Endodermal cell (in vitro differentiated cells): Measurements from ENCODE around the gene ARL6IP4. TPM values are rescaled to one million over a fixed set of nuclear protein-coding genes. Genes with fewer than 3 reads are reported as not detected.

ENCODE experiments used
- DNase-seq: peaks from one replicate; pipeline ENCODE4 v3.0.0-alpha.2; 2017
- H3K27ac ChIP-seq: 2 replicates; pipeline ENCODE4 v1.5.1; 2013; ENCODE audit warnings: mild to moderate bottlenecking, low read depth, low read length, moderate library complexity
- H3K27me3 ChIP-seq: 2 replicates; pipeline ENCODE4 v1.6.1; 2013; ENCODE audit warnings: mild to moderate bottlenecking, low read length, moderate library complexity; ENCODE audit not compliant: insufficient read depth, control insufficient read depth, poor library complexity, severe bottlenecking
- H3K36me3 ChIP-seq: 2 replicates; pipeline ENCODE4 v1.7.0; 2013; ENCODE audit warnings: mild to moderate bottlenecking, low read length, moderate library complexity; ENCODE audit not compliant: control insufficient read depth, insufficient read depth
- H3K4me1 ChIP-seq: one replicate; pipeline ENCODE4 v1.7.0; 2013; ENCODE audit warnings: low read length; ENCODE audit not compliant: control insufficient read depth, insufficient read depth
- H3K4me3 ChIP-seq: 2 replicates; pipeline ENCODE4 v1.5.1; 2013; ENCODE audit warnings: mild to moderate bottlenecking, low read length, moderate library complexity
- H3K9ac ChIP-seq: 2 replicates; pipeline ENCODE4 v1.6.1; 2013; ENCODE audit warnings: mild to moderate bottlenecking, low read length, moderate library complexity; ENCODE audit not compliant: poor library complexity, severe bottlenecking; ENCODE audit errors: extremely low read depth
- H3K9me3 ChIP-seq: 2 replicates; pipeline ENCODE4 v1.6.1; 2013; ENCODE audit warnings: mild to moderate bottlenecking, low read length, moderate library complexity; ENCODE audit not compliant: control insufficient read depth
- H3K27ac Mint-ChIP-seq: 2 replicates; pipeline ENCODE4 v1.8.0; 2020; ENCODE audit warnings: mixed read lengths
- H3K27me3 Mint-ChIP-seq: 2 replicates; pipeline ENCODE4 v1.8.0; 2021; ENCODE audit warnings: mild to moderate bottlenecking, mixed read lengths; ENCODE audit not compliant: insufficient read depth
- H3K36me3 Mint-ChIP-seq: 2 replicates; pipeline ENCODE4 v1.8.0; 2020; ENCODE audit warnings: low read depth, mixed read lengths
- H3K4me1 Mint-ChIP-seq: 2 replicates; pipeline ENCODE4 v1.8.0; 2020; ENCODE audit warnings: mixed read lengths
- H3K4me3 Mint-ChIP-seq: 2 replicates; pipeline ENCODE4 v1.8.0; 2020; ENCODE audit warnings: mild to moderate bottlenecking, moderate library complexity, mixed read lengths
- H3K9me3 Mint-ChIP-seq: 2 replicates; pipeline ENCODE4 v1.8.0; 2020; ENCODE audit warnings: mild to moderate bottlenecking, mixed read lengths
- WGBS, 2 experiments: methylation state at CpG; one replicate each; pipeline versions ENCODE4 v1.1.5 to v1.1.7; 2013; ENCODE audit warnings: missing lambda C conversion rate in 2 of 2, mixed read lengths in 1 of 2; ENCODE audit not compliant: insufficient coverage in 1 of 2, insufficient read length in 1 of 2; 5-methylcytosine and 5-hydroxymethylcytosine counted together
- total RNA-seq, 2 donors: library from RNA; stranded (reverse); fragmentation: NEBNext Ultra II Directional in 1 of 2; extraction: Animal tissue kit (Norgen Biotek cat#: 25700) in 1 of 2; gene quantifications; 2 replicates in 1 of 2; 3 replicates in 1 of 2; pipeline ENCODE4 v1.2.1, GENCODE V29; 2021
- TF ChIP-seq, protein P1 (sequence below): fragments of 200-600 bp; sonication (generic); conservative IDR thresholded peaks from 2 replicates; pipeline ENCODE4 v1.5.0; 2021; ENCODE audit warnings: antibody characterized with exemption, mild to moderate bottlenecking

ARL6IP4 gene
- total RNA-seq, 2 donors from 2014 or later, result 136 to 149 TPM

- no peaks in the 10 kb centered on the region for H3K9me3 Mint-ChIP-seq
- no peak overlapping the region for H3K27ac ChIP-seq
- no peak for DNase-seq
- H3K9me3 ChIP-seq, result no peaks in the 10 kb centered on the region
- H3K36me3 Mint-ChIP-seq, result no peaks in the 10 kb centered on the region
- no peak overlapping the region for H3K9ac ChIP-seq
- no peaks in the 10 kb centered on the region for H3K4me1 Mint-ChIP-seq
- 94 to 97% methylated on average over 7 to 10 of the region's 10 CpGs for WGBS, 2 experiments
- H3K27me3 Mint-ChIP-seq, result no peaks in the 10 kb centered on the region
- no peaks in the 10 kb centered on the region for H3K36me3 ChIP-seq
- H3K27ac Mint-ChIP-seq, result no peak overlapping the region
- no peaks in the 10 kb centered on the region for H3K27me3 ChIP-seq
- H3K4me1 ChIP-seq, result no peaks in the 10 kb centered on the region
- H3K4me3 Mint-ChIP-seq, result no peak overlapping the region
- TF ChIP-seq, protein P1, sequence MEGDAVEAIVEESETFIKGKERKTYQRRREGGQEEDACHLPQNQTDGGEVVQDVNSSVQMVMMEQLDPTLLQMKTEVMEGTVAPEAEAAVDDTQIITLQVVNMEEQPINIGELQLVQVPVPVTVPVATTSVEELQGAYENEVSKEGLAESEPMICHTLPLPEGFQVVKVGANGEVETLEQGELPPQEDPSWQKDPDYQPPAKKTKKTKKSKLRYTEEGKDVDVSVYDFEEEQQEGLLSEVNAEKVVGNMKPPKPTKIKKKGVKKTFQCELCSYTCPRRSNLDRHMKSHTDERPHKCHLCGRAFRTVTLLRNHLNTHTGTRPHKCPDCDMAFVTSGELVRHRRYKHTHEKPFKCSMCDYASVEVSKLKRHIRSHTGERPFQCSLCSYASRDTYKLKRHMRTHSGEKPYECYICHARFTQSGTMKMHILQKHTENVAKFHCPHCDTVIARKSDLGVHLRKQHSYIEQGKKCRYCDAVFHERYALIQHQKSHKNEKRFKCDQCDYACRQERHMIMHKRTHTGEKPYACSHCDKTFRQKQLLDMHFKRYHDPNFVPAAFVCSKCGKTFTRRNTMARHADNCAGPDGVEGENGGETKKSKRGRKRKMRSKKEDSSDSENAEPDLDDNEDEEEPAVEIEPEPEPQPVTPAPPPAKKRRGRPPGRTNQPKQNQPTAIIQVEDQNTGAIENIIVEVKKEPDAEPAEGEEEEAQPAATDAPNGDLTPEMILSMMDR, result no peak
- H3K4me3 ChIP-seq, result no peak overlapping the region
Measured at GRCh38 chr12:122994140-122994675, 13.7 kb downstream of the ARL6IP4 start.

DNA sequence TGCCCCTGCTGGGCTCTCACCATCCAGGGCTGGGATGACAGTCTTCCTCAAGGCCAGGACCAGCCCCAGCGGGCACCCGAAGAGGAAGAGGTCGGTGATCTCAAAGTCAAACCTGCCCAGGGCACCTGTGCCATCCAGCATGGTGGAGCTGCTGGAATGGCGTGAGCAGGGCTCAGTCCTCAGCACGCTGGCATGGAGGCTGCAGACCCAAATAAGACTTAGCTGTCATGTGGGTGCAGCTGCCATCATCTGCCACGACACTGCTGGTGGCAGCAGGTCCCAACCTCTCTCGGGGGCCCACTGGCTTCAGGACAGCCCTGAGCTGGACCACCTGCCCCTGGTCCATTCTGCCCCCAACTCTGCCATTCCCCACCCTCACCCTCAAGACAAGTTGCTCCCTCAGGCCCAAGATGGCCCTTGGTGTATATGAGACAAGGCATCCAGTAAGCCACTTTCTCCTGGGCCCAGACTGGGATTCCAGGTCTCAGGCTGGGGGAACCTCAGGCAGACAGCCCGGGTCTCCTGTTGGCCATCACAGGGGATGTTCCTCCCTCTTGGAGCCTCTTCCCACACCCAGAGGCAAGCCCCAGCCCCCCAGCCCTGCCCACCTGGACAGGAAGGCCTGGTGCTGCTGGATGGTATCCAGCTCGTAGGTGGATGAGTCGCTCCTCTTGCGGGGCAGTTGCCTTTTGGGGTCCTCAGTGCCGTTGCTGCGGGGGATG is 14.5 kb downstream of the ARL6IP4 start:
- no peak for DNase-seq
- no peaks in the 10 kb centered on the region for H3K27me3 ChIP-seq
- no peaks in the 10 kb centered on the region for H3K36me3 ChIP-seq
- Mint-ChIP-seq H3K9me3 (no peaks in the 10 kb centered on the region), H3K36me3 (no peaks in the 10 kb centered on the region), H3K4me1 (no peaks in the 10 kb centered on the region), H3K4me3 (no peak overlapping the region), H3K27me3 (no peaks in the 10 kb centered on the region), H3K27ac (no peak overlapping the region)
- no peak overlapping the region for H3K9ac ChIP-seq
- 93% methylated on average over 11 to 13 of the region's 13 CpGs for WGBS, 2 experiments
- H3K27ac ChIP-seq, result no peak overlapping the region
- H3K9me3 ChIP-seq, result no peaks in the 10 kb centered on the region
- H3K4me3 ChIP-seq, result no peak overlapping the region
- TF ChIP-seq, protein P1, result no peak
- H3K4me1 ChIP-seq, result no peaks in the 10 kb centered on the region

GRCh38 chr12:122995503-122996187 is 15.2 kb downstream of the ARL6IP4 start:
- no peak overlapping the region for H3K4me3 Mint-ChIP-seq
- TF ChIP-seq, protein P1, result no peak
- no peak overlapping the region for H3K27ac Mint-ChIP-seq
- Histone ChIP-seq H3K27me3 (no peaks in the 10 kb centered on the region), H3K9ac (no peak overlapping the region), H3K4me3 (no peak overlapping the region), H3K4me1 (no peaks in the 10 kb centered on the region), H3K27ac (no peak overlapping the region), H3K9me3 (no peaks in the 10 kb centered on the region), H3K36me3 (no peaks in the 10 kb centered on the region)
- H3K36me3 Mint-ChIP-seq, result peaks cover 3% of the 10 kb centered on the region
- H3K27me3 Mint-ChIP-seq, result no peaks in the 10 kb centered on the region
- H3K9me3 Mint-ChIP-seq, result no peaks in the 10 kb centered on the region
- DNase-seq, result no peak
- H3K4me1 Mint-ChIP-seq, result no peaks in the 10 kb centered on the region
- 93% methylated on average over 8 to 20 of the region's 20 CpGs for WGBS, 2 experiments
